ENCODE results near the gene TTC6.
A peak's percentile ranks its signal among the peaks of the same experiment; 100 is the strongest.

The TTC6 gene

GRCh38 chr14:37598747-37599506 lies 3.5 kb downstream of the TTC6 start:
- no peak for DNase-seq

DNA sequence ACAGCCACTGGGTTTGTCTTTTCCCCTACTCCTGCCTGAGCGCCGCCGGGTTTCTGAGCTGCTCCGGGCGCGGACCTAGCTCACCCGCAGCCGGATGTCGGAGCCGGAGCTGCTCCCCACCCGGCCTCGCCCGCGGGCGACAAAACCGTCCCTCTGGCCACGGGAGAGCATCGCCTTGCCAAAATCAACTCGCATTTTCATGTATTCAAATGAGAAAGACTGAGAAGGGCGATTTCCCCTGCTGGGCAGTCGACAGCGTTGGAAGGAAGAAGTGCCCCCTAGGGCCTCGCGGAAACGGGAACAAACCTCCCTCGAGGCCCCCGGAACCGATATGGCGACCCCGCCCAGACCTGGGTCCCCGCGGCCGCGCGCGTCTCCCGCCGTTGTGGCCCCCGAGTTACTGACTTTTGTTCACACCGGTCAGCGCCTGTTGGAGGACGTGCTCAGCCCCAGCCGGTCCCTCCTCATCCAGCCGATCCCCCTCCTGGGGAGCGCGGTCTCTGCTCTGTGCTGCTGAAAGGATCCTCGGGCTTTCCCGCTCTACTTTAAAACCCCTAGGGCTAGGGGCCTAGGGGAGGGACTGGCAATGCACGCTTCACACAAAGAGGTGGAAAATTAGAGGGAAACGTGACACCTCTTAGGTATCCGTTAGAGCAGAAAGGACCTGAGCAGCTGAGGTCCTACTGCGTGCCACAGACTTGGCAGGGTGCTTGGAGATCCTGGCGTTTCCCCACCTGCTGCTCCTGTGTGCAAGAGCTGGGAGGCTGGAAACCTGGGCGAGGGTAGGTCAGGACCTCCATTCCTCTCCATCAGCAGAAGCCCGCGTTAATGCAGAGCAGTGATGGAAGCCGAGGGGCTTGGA lies 4.3 kb downstream of the TTC6 start:
- peak; percentile 51 for DNase-seq

GRCh38 chr14:37600880-37601741 lies 5.7 kb downstream of the TTC6 start:
- no peak for DNase-seq

DNA sequence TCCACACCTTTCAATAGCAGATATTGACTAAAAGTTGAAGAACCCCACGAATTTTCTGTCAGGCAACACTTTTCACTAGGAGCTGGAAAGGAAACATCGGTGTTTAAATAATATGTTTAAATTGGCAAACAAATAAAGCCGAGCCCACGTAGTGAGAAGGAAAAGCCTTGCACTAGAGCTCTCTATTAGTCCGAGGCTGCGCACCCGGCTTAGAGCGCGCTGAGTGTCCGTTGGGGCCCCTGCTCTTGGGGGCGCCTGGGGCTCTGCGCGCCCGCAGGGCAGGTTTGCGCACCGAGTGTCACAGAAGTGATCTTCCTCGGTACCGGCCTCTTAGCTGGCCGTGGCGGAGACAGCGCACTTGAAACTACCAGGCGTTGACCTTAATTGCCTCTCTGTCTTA lies 6.4 kb downstream of the TTC6 start:
- DNase-seq, result no peak

DNA sequence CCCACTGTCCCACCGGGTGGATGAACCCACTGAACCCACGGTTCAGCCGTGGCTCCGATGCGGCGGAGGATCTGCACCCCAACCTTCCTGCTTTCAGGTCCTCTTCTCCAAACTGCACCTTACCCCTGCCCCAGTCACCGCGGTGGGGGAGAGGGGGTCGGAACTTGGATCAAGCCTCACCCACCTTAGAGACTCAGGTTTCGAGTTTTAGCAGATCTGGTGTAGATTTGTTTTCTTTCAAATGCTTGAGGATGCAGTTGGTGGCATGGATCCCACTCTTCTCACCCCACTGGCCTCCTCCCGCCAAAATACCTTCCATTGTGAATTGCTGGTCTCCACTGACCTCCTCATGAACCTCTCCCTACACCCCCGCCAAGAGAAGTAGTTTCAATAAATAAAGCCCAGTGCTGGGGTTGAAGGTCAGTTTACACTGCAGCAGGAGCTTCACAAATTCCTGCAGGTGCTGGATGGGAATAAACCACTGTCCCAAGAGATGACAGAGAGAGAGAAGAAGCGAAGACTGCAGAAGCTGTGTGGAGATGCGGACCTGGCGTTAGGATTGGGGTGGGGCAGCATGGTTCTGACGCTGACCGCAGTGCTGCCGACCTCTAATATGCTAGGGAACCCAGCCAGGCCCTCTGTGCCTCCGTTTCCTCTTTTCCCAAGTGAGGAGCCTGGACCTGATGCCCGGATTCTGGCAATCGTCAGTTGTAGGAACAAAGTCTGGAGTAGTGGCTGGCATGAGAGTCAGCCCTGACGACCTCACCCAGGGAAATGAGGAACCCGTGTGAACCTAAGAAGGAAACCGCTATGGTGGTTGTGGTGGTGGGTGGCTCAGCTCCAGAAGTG lies 7.4 kb downstream of the TTC6 start:
- no peak for DNase-seq

DNA sequence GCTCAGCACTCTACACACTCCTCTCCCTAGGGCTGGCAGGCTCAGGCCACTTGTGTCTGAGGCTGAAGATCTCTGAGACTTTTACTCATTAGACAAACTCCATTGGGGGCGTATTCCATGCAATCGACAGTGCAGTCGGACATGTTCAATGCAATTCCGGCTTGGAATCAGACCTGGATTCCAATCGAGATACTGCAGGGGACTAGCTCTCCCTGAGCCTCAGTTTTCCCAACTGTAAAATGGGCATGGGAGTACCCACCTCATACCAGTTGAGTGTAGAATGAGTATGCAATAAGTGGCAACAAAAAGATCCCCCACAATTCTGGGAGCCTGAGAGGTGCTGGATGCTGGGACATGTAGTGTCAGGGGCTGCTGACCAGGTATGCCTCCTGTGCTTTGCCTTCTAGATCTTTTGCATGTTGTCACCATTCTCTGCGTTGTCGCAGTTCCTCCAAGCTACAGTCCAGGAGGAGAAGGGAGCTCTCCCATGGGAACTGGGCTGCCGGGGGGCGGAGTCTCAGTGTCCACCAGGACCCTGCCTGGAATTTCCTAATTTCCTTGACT lies 8.3 kb downstream of the TTC6 start:
- no peak for DNase-seq

DNA sequence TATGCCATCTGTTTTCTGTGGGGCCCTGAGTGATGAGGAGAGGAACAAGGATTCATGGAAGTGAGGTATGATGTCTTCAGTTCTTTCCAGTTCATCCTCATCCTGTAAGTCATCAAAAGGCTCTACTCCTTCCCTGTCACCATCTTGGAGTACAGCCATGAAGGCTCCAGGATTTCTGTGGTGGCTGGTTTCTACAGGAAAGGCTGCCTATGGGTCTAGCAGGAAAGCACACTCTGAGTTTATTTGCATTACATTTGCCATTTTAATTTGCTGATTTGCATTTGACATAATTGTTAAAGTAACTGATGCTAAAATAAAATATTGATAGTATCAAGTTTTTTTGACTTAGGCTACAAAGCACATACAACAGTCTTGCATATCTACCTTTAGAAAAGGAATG lies 11.2 kb downstream of the TTC6 start:
- DNase-seq, result no peak

DNA sequence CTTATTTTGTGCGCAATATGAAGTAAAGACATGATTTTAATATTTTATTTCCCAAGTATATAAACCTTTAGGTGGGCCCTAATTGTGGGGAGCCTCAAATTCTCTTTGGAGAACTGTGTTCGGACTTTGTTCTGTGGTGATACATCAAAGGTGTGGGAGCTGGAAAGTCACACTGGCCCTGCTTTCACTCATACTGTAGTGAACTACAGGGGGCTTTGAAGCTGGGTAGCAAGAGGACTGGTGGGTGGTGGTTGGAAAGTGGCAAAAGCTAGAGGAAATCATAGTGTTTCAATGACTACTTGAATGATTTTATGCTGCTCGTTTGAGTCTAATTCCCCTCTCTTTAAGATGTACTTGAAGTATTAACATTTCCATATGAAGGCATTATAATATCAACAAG lies 13.2 kb downstream of the TTC6 start:
- DNase-seq, result no peak

- no peak for DNase-seq
These were observed 15.6 kb downstream of the TTC6 start for GRCh38 chr14:37610945-37611523.

GRCh38 chr14:37615582-37616289 lies 20.3 kb downstream of the TTC6 start:
- DNase-seq, result no peak

DNA sequence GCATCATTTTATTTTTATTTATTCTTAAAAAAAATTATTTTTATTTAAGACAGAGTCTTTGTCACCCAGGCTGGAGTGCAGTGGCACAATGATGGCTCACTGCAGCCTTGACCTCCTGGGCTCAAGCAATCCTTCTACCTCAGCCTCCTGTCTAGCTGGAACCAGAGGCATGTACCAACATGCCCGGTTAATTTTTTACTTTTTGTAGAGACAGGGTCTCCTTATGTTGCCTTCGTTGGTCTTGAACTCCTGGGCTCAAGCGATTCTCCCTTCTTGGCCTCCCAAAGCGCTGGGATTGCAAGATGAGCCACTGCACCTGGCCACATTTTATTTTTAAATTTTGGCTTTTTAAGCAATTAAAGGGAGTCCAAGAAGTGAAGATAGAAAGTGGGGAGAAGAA lies 21.4 kb downstream of the TTC6 start:
- DNase-seq, result no peak

DNA sequence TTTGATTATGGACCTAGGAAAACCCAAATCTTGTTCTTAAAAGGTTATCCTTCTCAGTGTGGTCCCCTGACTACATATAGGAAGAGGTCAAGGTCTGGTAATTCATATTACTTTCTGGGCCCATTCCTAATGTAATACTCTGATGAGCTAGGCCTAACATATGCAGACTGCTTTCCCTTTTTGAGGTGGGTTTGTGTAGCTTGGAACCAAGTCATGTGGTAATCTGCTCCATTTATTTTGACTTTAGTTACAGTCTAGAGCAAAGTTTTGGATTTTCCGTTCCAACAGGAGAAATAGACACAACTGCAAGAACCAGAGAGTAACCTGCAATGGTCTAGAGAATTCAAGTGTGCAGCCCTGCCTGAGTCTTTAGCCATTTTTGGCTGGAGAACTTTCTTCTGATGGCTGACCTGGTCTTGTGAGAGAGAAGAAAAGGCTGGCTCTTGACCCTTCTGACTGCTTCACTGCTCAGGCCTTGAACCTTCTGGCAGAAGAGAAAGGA lies 22.5 kb downstream of the TTC6 start:
- no peak for DNase-seq

DNA sequence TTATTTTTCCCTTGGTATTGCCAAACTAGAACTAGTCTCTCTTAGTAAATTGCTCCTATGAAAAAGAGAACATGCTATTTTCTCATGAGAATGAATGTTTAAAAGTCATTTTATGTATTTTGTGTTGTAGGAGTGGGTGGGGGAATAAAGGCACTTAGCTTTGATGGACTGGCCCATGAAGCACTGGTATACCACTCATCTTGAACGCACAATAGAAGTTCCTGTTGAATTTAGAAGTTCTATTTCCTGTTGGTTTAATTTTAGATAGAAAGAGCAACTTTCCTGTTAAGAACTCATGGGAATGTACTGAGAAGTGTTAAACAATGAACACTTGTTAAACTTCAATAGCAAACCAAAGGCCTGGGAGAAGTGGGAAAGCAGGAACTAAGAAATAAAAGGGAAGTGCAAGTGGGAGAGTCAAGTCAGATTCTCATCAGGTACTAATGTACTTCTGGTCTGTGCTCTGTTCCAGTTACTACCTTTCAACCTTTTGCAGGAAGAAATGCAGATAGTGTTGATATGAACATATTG lies 23.1 kb downstream of the TTC6 start:
- DNase-seq, result no peak

DNA sequence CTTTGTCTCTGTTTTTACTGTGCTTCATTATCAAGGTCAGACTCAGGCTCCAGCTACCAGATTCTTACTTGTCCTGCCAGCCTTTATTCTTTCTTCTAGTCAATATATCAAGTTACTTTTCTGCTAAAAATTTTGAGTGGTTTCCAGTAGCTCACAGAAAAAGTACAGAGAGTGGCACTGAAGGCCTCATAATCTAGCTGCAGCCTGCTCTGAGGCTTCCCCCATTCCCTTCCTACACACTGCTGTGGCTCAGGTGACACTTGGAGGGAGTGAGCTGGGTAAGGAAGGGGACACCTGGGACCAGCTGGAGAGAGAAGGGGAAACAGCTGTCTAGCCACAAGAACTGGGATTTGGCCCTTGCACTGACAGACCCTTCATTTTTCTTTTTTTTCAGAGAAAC lies 25.4 kb downstream of the TTC6 start:
- no peak for DNase-seq

DNA sequence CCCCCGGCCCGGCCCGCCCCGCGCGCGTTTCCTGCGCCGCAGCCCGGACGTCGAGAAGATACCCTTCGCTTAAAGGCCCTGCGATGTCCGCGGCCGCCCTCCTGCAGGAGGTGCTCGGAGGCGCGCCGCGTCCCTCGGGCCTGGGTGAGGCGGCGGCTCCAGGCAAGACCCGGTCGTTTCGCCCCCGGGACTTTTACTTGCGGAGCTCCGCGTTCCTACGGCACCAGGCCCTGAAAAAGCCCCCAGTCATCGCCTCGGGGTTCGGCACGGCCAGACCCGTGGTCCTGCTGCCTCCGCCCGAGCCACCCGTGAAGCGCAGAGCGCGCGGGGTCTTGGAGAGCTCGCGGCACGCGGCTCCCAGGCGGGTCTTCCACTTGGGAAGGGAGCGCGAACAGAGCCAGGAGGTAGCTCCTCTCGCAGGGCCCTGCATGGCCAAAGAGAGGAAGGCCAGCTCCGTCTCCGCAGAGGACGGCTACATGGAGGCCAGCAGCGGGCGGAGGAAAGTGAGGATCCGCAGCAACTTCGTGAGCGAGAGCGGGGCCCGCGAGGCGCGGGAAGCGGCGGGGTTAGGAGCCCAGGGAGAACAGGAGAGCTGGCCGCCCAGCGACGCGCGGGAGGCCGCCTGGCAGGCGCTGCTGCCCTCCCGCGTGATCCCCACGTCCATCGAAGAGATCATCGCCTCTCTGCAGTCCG lies 26.9 kb downstream of the TTC6 start:
- no peak for DNase-seq

GRCh38 chr14:37623426-37623951 lies 28.1 kb downstream of the TTC6 start:
- no peak for DNase-seq

GRCh38 chr14:37623971-37624370 lies 28.5 kb downstream of the TTC6 start:
- DNase-seq, result no peak

DNA sequence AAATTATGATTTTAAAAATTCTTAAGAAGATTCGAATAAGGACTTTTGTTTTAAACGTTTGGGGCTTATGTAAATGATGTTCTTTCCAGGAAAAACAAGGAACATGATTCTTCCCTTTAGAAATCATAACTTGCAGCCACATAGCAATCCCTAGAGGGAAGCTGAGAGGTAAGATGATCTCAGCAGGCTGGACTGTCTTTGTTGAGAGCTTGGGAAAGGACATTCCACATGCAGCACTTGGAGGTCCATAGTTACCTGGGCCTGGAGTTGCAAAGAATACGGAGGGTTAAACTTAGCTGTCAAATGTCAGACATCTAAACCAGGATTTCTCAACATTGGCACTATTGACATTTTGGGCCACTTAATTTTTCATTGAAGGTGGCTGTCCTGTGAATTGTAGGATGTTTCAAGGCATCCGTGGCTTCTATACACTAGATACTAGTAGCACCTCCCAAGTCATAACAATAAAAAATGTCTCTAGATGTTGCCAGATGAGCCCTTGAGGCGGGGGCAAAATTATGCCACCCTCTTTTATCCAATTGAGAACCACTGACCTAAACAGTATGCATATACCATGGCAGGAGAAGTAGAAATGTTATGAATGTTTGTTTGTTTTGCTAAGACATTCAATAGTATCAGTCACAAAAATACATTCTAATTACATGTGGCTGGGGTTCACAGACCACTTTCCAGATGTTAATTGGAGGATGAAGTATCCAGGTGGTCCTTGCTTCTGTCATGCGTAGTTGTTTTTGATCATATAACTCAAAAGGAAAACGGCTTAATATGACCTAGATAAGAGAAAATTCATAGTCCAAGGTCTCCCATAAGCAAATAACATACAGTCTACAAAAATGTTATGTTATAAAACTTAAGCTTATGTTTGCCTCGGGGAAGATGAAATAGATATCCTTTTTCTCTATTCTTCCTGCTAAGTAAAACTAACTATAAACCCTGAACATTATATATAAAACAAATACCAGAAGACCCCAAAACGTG lies 30.5 kb downstream of the TTC6 start:
- no peak for DNase-seq

Measured in NCI-H2227 treated with DMSO at 0.1 percent for 48 hours (cell line).